Mesenchymal stem cell (in vitro differentiated cells and primary cell): Measurements from ENCODE around the gene FES.

Source experiments
- DNase-seq: peaks from one replicate; pipeline ENCODE4 v3.0.0-alpha.2; 2013
- H2AFZ ChIP-seq: one replicate; pipeline ENCODE4 v1.6.1; 2013; ENCODE audit warnings: low read depth, mild to moderate bottlenecking, control low read depth, inconsistent platforms, low read length, moderate library complexity
- H2AK5ac ChIP-seq: 2 replicates; pipeline ENCODE4 v1.6.1; 2013; ENCODE audit warnings: low read length, moderate library complexity, mild to moderate bottlenecking, inconsistent platforms; ENCODE audit not compliant: severe bottlenecking
- H2BK120ac ChIP-seq: one replicate; pipeline ENCODE4 v1.6.1; 2013; ENCODE audit warnings: low read depth, mild to moderate bottlenecking, inconsistent platforms, low read length, moderate library complexity
- H2BK12ac ChIP-seq, 2 experiments: one replicate each; pipeline ENCODE4 v1.6.1; 2013; ENCODE audit warnings: inconsistent platforms in 2 of 2, low read length in 2 of 2, mild to moderate bottlenecking in 2 of 2, moderate library complexity in 2 of 2, control low read depth in 1 of 2
- H2BK15ac ChIP-seq: one replicate; pipeline ENCODE4 v1.6.1; 2013; ENCODE audit warnings: mild to moderate bottlenecking, low read depth, inconsistent platforms; ENCODE audit not compliant: poor library complexity, severe bottlenecking
- H2BK5ac ChIP-seq: 2 replicates; pipeline ENCODE4 v1.6.1; 2013; ENCODE audit warnings: low read depth, mild to moderate bottlenecking, low read length, control low read depth, inconsistent platforms; ENCODE audit not compliant: poor library complexity, severe bottlenecking
- H3K14ac ChIP-seq, 2 experiments: one replicate each; pipeline ENCODE4 v1.6.1; 2013; ENCODE audit warnings: inconsistent platforms in 2 of 2, low read length in 2 of 2, control low read depth in 1 of 2, mild to moderate bottlenecking in 1 of 2, moderate library complexity in 1 of 2
- H3K18ac ChIP-seq, 2 experiments: one replicate each; pipeline ENCODE4 v1.6.1; 2013; ENCODE audit warnings: inconsistent platforms in 2 of 2, low read length in 2 of 2, control low read depth in 1 of 2, low read depth in 1 of 2, mild to moderate bottlenecking in 1 of 2
- H3K23ac ChIP-seq, 2 experiments: one replicate each; pipeline ENCODE4 v1.6.1; 2013; ENCODE audit warnings: inconsistent platforms in 2 of 2, low read length in 2 of 2, mild to moderate bottlenecking in 2 of 2, moderate library complexity in 2 of 2, control low read depth in 1 of 2
- H3K27ac ChIP-seq: 2 replicates; pipeline ENCODE4 v1.5.1; 2013; ENCODE audit warnings: mild to moderate bottlenecking, moderate library complexity, low read length, control low read depth, inconsistent platforms; ENCODE audit not compliant: poor library complexity, severe bottlenecking
- H3K27me3 ChIP-seq, 2 experiments: 2 replicates each; pipeline versions ENCODE4 v1.6.1 to v1.7.0; 2013; ENCODE audit warnings: low read length in 2 of 2, mild to moderate bottlenecking in 2 of 2, moderate library complexity in 2 of 2, control low read depth in 1 of 2, inconsistent platforms in 1 of 2; ENCODE audit not compliant: control insufficient read depth in 1 of 2, insufficient read depth in 1 of 2
- H3K36me3 ChIP-seq, 2 experiments: 2 replicates each; pipeline versions ENCODE4 v1.6.1 to v1.7.0; 2013; ENCODE audit warnings: low read length in 2 of 2, control low read depth in 1 of 2, inconsistent platforms in 1 of 2, low read depth in 1 of 2, mild to moderate bottlenecking in 1 of 2; ENCODE audit not compliant: insufficient read depth in 2 of 2, control insufficient read depth in 1 of 2
- H3K4ac ChIP-seq, 2 experiments: one replicate each; pipeline ENCODE4 v1.6.1; 2013; ENCODE audit warnings: inconsistent platforms in 2 of 2, low read length in 2 of 2, mild to moderate bottlenecking in 2 of 2, moderate library complexity in 2 of 2, control low read depth in 1 of 2, low read depth in 1 of 2
- H3K4me1 ChIP-seq: 2 replicates; pipeline ENCODE4 v1.6.1; 2013; ENCODE audit warnings: low read depth, low read length, control low read depth; ENCODE audit not compliant: control insufficient read depth, insufficient read depth
- H3K4me2 ChIP-seq: 2 replicates; pipeline ENCODE4 v1.6.1; 2013; ENCODE audit warnings: low read length, mild to moderate bottlenecking, inconsistent platforms; ENCODE audit not compliant: poor library complexity, severe bottlenecking
- H3K4me3 ChIP-seq, 2 experiments: 2 replicates each; pipeline versions ENCODE4 v1.5.1 to v1.7.0; 2013; ENCODE audit warnings: low read length in 2 of 2, mild to moderate bottlenecking in 2 of 2, control low read depth in 1 of 2, low read depth in 1 of 2; ENCODE audit not compliant: insufficient read depth in 1 of 2
- H3K79me1 ChIP-seq: replicated peaks from 2 replicates; pipeline ENCODE4 v1.6.1; 2013; ENCODE audit warnings: mild to moderate bottlenecking, control low read depth, low read length, inconsistent platforms; ENCODE audit not compliant: poor library complexity, severe bottlenecking
- H3K9ac ChIP-seq: 2 replicates; pipeline ENCODE4 v1.7.0; 2013; ENCODE audit warnings: mild to moderate bottlenecking, low read length, moderate library complexity
- H3K9me3 ChIP-seq: 2 replicates; pipeline ENCODE4 v1.7.0; 2013; ENCODE audit warnings: mild to moderate bottlenecking, low read length; ENCODE audit not compliant: control insufficient read depth
- H4K8ac ChIP-seq: one replicate; pipeline ENCODE4 v1.6.1; 2013; ENCODE audit warnings: inconsistent platforms, mild to moderate bottlenecking, low read length, moderate library complexity
- H4K91ac ChIP-seq: one replicate; pipeline ENCODE4 v1.6.1; 2013; ENCODE audit warnings: mild to moderate bottlenecking, low read length, inconsistent platforms
- WGBS: methylation state at CpG from one replicate; pipeline ENCODE4 v1.1.7; 2013; ENCODE audit warnings: mixed read lengths; 5-methylcytosine and 5-hydroxymethylcytosine counted together

FES gene

DNA sequence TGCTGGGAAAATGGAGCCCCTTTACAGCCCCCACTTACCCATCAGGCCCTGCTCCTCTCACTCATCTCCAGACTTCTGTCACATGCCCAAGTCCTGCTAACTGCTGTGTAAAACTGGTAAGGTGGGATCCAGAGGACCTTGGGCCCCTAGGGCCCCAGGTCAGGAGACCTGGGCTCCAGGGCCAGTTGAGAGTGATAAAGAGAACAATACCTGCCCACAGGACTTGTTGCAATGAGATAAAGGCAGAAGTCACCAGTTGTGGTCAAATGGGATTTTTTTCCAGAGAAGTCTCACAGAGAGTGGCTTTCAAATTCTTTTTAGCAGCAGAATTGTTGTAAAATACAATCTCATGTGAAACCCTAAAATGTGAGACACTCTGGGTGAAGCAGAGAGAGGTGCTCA, 15.2 kb upstream of the FES start:
- no peak overlapping the region for H3K23ac ChIP-seq
- H3K36me3 ChIP-seq, result peaks cover 0 to 3% of the 10 kb centered on the region in 2 experiments
- peak overlapping the region; percentile 51 for H2AK5ac ChIP-seq
- H3K18ac ChIP-seq, result peak overlapping the region; percentile 58 to 88
- H3K4me3 ChIP-seq, result no peak overlapping the region
- peak overlapping the region; percentile 37 for H3K27ac ChIP-seq
- no peaks in the 10 kb centered on the region for H3K79me1 ChIP-seq
- peak overlapping the region; percentile 25 for H2BK5ac ChIP-seq
- peak overlapping the region in 1 of 2 experiments; percentile 91 for H2BK12ac ChIP-seq
- no peak overlapping the region for H3K4me2 ChIP-seq
- no peak for DNase-seq
- no peaks in the 10 kb centered on the region for H3K9me3 ChIP-seq
- peak overlapping the region; percentile 89 for H4K8ac ChIP-seq
- H3K27me3 ChIP-seq, result no peaks in the 10 kb centered on the region
- no peak overlapping the region for H3K14ac ChIP-seq
- H3K9ac ChIP-seq, result peak overlapping the region; percentile 46
- peak overlapping the region; percentile 84 for H4K91ac ChIP-seq
- peak overlapping the region; percentile 82 to 88 for H3K4ac ChIP-seq
- no peak overlapping the region for H2AFZ ChIP-seq
- H2BK120ac ChIP-seq, result peak overlapping the region; percentile 37
- H2BK15ac ChIP-seq, result peak overlapping the region; percentile 84
- H3K4me1 ChIP-seq, result peaks cover 40% of the 10 kb centered on the region

DNA sequence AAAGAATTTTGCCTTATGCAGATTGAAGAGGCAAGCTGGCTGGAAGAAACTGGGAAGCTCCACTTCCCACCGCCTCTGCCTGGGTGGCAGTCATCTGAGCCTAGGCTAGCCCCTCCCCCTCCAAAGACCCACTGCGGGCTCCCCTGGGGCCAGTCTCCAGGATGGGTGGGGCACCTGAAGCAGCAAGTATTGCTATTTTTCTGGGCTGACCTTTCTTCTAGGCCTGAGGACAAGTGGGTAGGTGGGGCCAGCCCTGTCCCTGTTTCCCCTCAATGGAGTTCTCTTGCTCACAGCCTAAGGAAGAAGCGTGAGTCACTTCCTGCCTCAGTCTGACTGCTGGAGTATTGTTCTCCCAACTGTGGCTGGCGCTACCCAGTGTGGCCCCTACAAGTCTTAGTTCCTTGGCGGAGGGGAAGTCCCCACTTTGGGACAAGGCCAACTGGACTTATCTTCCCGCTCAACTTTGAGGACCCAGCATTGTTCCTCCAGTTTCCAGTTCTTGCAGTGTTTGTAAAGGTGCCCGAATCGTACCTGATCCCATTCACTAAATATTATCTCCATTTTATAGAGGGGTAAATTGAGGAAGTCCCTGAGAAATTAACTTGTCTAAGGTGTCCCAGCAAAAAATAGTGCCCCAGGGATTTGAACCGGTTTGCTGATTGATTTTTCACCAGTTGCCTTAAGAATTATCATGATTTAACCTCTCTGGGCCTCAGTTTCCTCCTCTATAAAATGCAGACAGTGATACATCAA, 14.5 kb upstream of the FES start:
- Histone ChIP-seq H2BK5ac (no peak overlapping the region), H2AFZ (no peak overlapping the region), H2AK5ac (peak overlapping the region; percentile 83), H4K8ac (peak overlapping the region; percentile 52), H3K18ac (peak overlapping the region; percentile 75 to 88), H3K27ac (peak overlapping the region; percentile 37), H3K4me3 (peak overlapping the region in 1 of 2 experiments; percentile 94), H3K23ac (no peak overlapping the region), H3K27me3 (no peaks in the 10 kb centered on the region), H3K36me3 (peaks cover 0 to 3% of the 10 kb centered on the region in 2 experiments), H3K79me1 (no peaks in the 10 kb centered on the region), H2BK120ac (peak overlapping the region; percentile 43), H3K14ac (no peak overlapping the region), H4K91ac (peak overlapping the region; percentile 66), H2BK12ac (peak overlapping the region; percentile 54 to 91), H2BK15ac (no peak overlapping the region), H3K4me2 (no peak overlapping the region), H3K4me1 (peaks cover 43% of the 10 kb centered on the region), H3K9ac (peak overlapping the region; percentile 93), H3K4ac (peak overlapping the region; percentile 44 to 88), H3K9me3 (no peaks in the 10 kb centered on the region)
- WGBS, result 7% methylated on average over 6 of the region's 9 CpGs
- peak; percentile 96 for DNase-seq

DNA sequence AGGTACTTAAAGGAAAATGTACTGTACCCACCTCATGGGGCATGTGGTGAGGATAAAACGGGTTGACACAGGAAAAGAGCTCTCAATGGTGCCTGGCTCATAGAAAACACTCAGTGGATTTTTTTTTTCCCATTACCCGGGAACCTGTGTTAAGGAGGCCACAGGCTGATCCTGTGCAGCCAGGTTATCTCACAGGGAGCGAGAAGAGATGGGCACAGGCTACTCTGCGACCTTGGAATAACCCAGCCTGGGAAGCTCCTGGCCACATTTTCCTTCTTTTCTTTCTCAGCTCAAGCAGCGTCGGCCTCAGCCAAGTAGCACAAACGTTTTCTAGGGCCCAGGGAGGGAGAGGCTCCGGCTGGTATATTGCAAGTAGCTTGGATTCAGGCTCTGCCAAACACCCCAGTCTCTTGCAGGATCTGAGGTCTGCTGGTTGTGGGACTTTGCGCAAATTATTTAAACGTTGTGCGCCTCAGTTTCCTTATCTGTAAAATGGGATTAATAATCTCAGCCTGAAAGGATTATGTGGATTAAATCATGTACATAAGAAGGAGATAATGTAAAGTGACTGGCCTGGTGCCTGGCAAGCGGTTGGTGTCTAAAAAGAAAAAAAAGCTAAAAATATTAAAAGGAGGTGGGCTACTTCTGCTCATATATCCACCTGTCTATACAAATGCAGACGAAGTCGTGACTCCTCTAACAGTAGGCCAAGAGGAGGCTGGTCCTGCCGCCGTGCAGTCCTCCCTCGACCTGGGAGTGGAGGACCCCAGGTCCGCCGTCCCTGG, 13.8 kb upstream of the FES start:
- H2BK12ac ChIP-seq, result peak overlapping the region; percentile 43 to 73
- H3K4ac ChIP-seq, result peak overlapping the region; percentile 92 to 93
- 35% methylated on average over 18 of the region's 19 CpGs for WGBS

More for the DNA sequence above, 13.8 kb upstream of the FES start:
- Histone ChIP-seq H3K14ac (peak overlapping the region in 1 of 2 experiments; percentile 7), H3K4me2 (peak overlapping the region; percentile 80), H3K27ac (peak overlapping the region; percentile 80), H4K91ac (peak overlapping the region; percentile 88), H3K9me3 (no peaks in the 10 kb centered on the region), H3K4me3 (peak overlapping the region; percentile 73 to 94), H2AFZ (no peak overlapping the region), H4K8ac (peak overlapping the region; percentile 80), H2BK120ac (peak overlapping the region; percentile 92), H2AK5ac (peak overlapping the region; percentile 58), H3K23ac (peak overlapping the region in 1 of 2 experiments; percentile 86), H3K27me3 (no peaks in the 10 kb centered on the region), H3K9ac (peak overlapping the region; percentile 93), H3K36me3 (peaks cover 2 to 5% of the 10 kb centered on the region in 2 experiments), H3K18ac (peak overlapping the region; percentile 88 to 96), H3K79me1 (peaks cover 3% of the 10 kb centered on the region), H2BK15ac (peak overlapping the region; percentile 45), H2BK5ac (no peak overlapping the region), H3K4me1 (peaks cover 43% of the 10 kb centered on the region)
- DNase-seq, result peak; percentile 62
